Prostate gland (tissue), 2 donors: ENCODE data around the gene TP53BP1. TPM values are rescaled to one million over a fixed set of nuclear protein-coding genes. Genes with fewer than 3 reads are reported as not detected.

Experiments
- DNase-seq: peaks from one replicate; pipeline ENCODE4 v3.0.0-alpha.2; 2019; ENCODE audit warnings: low spot score
- H3K27ac ChIP-seq, 2 donors: fragments of 200-600 bp; sonication (generic); 2 replicates each; pipeline ENCODE4 v1.5.1; 2017 to 2019
- H3K27me3 ChIP-seq: fragments of 200-600 bp; sonication (generic); replicated peaks from 2 replicates; pipeline ENCODE4 v1.5.1; 2019; ENCODE audit not compliant: insufficient read depth
- H3K36me3 ChIP-seq, 2 donors: fragments of 200-600 bp; sonication (generic); 1 replicate in 1 of 2; 2 replicates in 1 of 2; pipeline versions ENCODE4 v1.5.1 to v1.8.1; 2017 to 2019
- H3K4me1 ChIP-seq: fragments of 200-600 bp; sonication (generic); replicated peaks from 2 replicates; pipeline ENCODE4 v1.5.1; 2019
- H3K4me3 ChIP-seq, 2 donors: fragments of 200-600 bp; sonication (generic); 2 replicates each; pipeline ENCODE4 v1.5.1; 2017 to 2019
- H3K9me3 ChIP-seq: fragments of 200-600 bp; sonication (generic); 2 replicates; pipeline ENCODE4 v1.5.1; 2017
- POLR2A ChIP-seq: fragments of 450-650 bp; IDR thresholded peaks from one replicate; pipeline ENCODE4 v1.6.1; 2016; ENCODE audit warnings: antibody characterized with exemption, mild to moderate bottlenecking
- POLR2AphosphoS5 ChIP-seq: sonication (generic); formaldehyde crosslinking; IDR thresholded peaks from one replicate; pipeline ENCODE4 v1.6.1; 2017; ENCODE audit warnings: antibody characterized with exemption
- WGBS: methylation state at CpG from one replicate; pipeline ENCODE4 v1.1.5; 2018; 5-methylcytosine and 5-hydroxymethylcytosine counted together
- intact Hi-C: fragments of 100-400 bp; cut with DNase I; formaldehyde crosslinking; loops from one replicate; pipeline ENCODE4 v1.14.2; 2022
- total RNA-seq, 2 donors: library from RNA; depleted of rRNA; stranded (reverse); fragments of >200 nt; gene quantifications; one replicate each; pipeline ENCODE4 v1.1.0, GENCODE V29; 2016
- TF ChIP-seq, protein P1 (sequence below), 4 experiments: fragments of 200-600 bp in 2 of 4; fragments of 450-650 bp in 2 of 4; sonication (generic) in 2 of 4; IDR thresholded peaks; 1 replicate in 3 of 4; 2 replicates in 1 of 4; pipeline ENCODE4 v1.5.1; 2016 to 2019; ENCODE audit warnings: antibody characterized with exemption in 4 of 4, mild to moderate bottlenecking in 2 of 4, moderate library complexity in 2 of 4

Gene TP53BP1
- total RNA-seq, 2 donors from 2014 or later: 36.3 to 73.6 TPM

DNA sequence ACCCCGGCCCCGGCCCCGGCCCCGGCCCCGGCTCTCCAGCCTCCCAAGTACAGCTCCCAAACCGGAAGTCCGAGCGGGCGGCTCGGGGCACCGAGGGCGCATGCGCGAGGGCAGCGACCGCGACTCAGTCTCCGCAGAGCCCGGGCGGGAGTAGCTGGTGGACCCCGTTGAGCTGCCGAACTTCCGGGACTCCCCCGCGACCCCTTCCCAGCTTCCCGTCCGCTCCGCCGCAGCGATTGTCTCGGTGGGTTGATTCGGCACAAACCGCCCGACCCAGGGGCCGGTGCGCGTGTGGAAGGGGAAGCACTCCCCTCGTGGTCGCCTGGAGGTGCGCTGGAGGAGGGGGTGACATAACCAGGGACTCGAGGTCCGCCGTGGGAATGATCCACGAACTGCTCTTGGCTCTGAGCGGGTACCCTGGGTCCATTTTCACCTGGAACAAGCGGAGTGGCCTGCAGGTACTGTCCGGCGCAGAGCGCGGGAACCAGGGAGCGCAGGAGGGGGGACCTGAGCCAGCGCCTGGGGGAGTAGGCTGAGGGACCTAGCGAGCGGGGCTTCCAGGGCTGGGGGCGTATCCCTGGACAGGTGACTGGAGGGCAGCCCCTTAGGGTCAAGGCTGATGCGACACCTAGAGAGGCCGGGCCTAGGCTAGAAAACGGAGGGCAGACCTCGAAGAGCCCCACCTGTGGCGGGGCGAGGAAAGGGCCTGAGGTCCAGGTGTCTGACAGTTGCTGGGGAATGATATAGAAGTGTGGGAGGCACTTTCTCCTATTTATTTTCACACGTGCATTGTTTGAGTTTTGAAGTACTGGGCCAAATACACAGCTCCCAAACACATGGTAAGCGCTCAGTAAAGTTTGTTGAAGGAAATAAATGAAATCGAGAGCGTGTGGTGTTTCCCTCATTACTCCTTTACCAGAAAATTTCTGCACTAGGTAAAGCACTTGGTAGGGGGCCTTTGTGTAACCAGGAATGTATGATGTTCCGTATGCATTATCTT, 121.7 kb downstream of the TP53BP1 start, which contains the start of the genes TUBGCP4 and ZSCAN29:
Gene TUBGCP4, plus strand, starts transcription at position 127 of the 1,000 bp plus-strand sequence. Its CDS starts 254 bp downstream, at position 381.
Gene ZSCAN29, minus strand, starts transcription at position 69 of the 1,000 bp plus-strand sequence. CDS start 1,130 bp downstream, outside the sequence.
- Histone ChIP-seq H3K9me3 (no peaks in the 10 kb centered on the region), H3K27me3 (no peaks in the 10 kb centered on the region), H3K4me1 (peaks cover 7% of the 10 kb centered on the region), H3K36me3 (peaks cover 0 to 5% of the 10 kb centered on the region in 2 donors), H3K27ac (peak within 1 kb of the TSS; percentile 57 to 69), H3K4me3 (peak within 1 kb of the TSS; percentile 67 to 70)
- TF ChIP-seq POLR2AphosphoS5 (peak; percentile 61), POLR2A (peak; percentile 16)
- TF ChIP-seq, protein P1, sequence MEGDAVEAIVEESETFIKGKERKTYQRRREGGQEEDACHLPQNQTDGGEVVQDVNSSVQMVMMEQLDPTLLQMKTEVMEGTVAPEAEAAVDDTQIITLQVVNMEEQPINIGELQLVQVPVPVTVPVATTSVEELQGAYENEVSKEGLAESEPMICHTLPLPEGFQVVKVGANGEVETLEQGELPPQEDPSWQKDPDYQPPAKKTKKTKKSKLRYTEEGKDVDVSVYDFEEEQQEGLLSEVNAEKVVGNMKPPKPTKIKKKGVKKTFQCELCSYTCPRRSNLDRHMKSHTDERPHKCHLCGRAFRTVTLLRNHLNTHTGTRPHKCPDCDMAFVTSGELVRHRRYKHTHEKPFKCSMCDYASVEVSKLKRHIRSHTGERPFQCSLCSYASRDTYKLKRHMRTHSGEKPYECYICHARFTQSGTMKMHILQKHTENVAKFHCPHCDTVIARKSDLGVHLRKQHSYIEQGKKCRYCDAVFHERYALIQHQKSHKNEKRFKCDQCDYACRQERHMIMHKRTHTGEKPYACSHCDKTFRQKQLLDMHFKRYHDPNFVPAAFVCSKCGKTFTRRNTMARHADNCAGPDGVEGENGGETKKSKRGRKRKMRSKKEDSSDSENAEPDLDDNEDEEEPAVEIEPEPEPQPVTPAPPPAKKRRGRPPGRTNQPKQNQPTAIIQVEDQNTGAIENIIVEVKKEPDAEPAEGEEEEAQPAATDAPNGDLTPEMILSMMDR (IDR thresholded peaks at IDR 0.05): peak in 2 of 4 experiments; percentile 10 to 24
- peak; percentile 65 for DNase-seq
- intact Hi-C loops: no loop called here
- 2% methylated on average over 63 of the region's 66 CpGs for WGBS

DNA sequence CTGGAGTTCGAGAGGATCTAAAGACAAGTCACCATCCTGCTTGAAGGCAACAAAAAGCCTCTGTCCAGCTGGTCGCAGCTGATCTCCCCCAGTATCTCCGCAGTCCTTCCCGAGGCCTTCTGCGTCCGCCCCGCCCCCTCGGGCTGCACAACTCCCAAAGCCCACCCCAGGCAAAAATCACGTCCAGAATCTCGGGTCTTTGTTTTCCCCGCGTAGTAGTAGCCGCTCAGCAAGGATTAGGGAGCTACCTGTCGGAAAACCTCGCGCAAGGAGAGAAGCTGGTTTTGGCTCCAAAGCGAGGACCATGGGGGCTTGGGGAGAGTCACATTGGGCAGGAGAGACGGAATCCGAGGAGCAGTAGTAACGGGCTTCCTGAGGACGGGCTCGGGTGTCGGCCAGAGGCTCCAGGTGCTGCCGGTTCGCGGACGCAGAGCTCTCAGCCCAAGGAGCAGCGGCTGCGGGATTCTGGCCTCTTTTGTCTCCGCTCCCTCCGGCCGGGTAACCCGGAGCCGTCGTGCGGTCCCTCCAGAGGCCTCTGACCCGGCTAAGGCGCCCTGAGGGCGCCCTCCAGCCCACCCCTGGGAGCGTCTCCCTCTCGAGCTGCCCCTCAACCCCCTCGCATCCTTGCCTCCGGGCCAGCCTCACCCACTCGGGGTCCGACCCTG, 122.5 kb downstream of the TP53BP1 start:
- Histone ChIP-seq H3K4me3 (peak overlapping the region; percentile 67 to 70), H3K27me3 (no peaks in the 10 kb centered on the region), H3K9me3 (no peaks in the 10 kb centered on the region), H3K36me3 (peaks cover 0 to 5% of the 10 kb centered on the region in 2 donors), H3K27ac (peak overlapping the region; percentile 57 to 69), H3K4me1 (peaks cover 7% of the 10 kb centered on the region)
- WGBS: under 1% methylated on average over 42 of the region's 45 CpGs
- TF ChIP-seq, protein P1 (IDR thresholded peaks at IDR 0.05): no peak
- TF ChIP-seq POLR2AphosphoS5: no peak
- no peak for TF ChIP-seq POLR2A
- no peak for DNase-seq
- intact Hi-C loops: no loop called here

DNA sequence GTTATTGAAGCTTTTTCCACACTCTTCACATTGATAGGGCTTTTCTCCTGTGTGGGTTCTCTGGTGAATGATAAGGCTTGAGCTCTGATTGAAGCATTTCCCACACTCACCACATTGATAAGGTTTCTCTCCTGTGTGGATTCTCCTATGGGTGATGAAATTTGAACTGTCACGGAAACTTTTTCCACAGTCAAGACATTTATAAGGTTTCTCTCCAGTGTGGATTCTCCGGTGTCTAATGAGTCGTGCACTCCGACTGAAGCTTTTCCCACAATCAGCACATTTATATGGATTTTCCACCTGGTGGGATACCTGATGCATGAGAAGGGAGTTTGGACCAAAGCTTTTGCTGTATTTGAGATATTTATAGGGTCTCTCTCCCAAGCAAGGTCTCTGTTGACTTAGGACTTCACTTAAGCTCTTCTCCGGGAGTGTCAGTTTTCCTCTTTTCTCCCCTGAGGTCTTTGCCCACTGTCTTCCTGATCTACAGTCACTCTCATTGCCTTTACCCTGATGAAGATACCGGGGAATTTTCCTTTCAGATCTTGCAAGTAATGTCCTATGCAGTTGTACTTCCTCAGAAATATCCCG, 131.5 kb downstream of the TP53BP1 start:
- Histone ChIP-seq H3K4me3 (no peak overlapping the region), H3K36me3 (peaks cover 16 to 28% of the 10 kb centered on the region in 2 donors), H3K9me3 (no peaks in the 10 kb centered on the region), H3K4me1 (no peaks in the 10 kb centered on the region), H3K27me3 (no peaks in the 10 kb centered on the region), H3K27ac (no peak overlapping the region)
- TF ChIP-seq, protein P1 (IDR thresholded peaks at IDR 0.05): no peak
- TF ChIP-seq POLR2AphosphoS5 (no peak), POLR2A (no peak)
- WGBS: 97% methylated on average over 7 of the region's 7 CpGs
- DNase-seq: no peak
- intact Hi-C loops: no loop called here

DNA sequence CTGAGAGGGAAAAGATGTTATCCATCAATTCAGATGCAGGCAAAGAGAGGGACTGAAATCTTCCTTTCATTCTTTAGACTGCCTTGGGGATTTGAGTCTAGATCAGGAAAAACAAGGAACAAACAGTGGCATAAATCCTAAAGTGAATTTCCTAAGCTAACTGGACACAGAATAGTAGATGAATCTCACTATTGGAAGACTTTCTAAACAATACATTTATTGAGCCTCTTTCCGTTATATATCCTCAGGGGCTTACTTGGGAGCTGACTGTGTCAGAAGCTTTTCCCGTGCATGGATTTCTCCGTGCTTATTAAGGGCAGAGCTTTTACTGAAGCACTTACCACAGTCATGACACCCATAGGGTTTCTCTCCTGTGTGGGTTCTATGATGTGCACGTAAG, 132.1 kb downstream of the TP53BP1 start:
- DNase-seq: no peak
- Histone ChIP-seq H3K9me3 (no peaks in the 10 kb centered on the region), H3K36me3 (peaks cover 16 to 26% of the 10 kb centered on the region in 2 donors), H3K27ac (no peak overlapping the region), H3K4me1 (no peaks in the 10 kb centered on the region), H3K4me3 (no peak overlapping the region), H3K27me3 (no peaks in the 10 kb centered on the region)
- intact Hi-C loops: no loop called here
- TF ChIP-seq POLR2A: no peak
- TF ChIP-seq, protein P1 (IDR thresholded peaks at IDR 0.05): no peak
- TF ChIP-seq POLR2AphosphoS5: no peak
- WGBS: 100% methylated on average over 4 of the region's 4 CpGs

Other genes with a start within 250 kb of the TP53BP1 start
- gene TGM5, start 226.2 kb downstream of the TP53BP1 start, total RNA-seq: 10 to 100 TPM in 1 of 2 donors, 1 to 10 TPM in 1; 1.6 to 11.3 TPM
- gene TGM7, start 190.9 kb downstream of the TP53BP1 start, total RNA-seq: 1 to 10 TPM in 1 of 2 donors, not detected in 1; 2.7 TPM
- 1 to 10 TPM; 6.8 to 7.4 TPM for gene LCMT2, start 162.6 kb downstream of the TP53BP1 start, total RNA-seq
- 10 to 100 TPM; 18.3 to 26.2 TPM for gene ZSCAN29, start 122.1 kb downstream of the TP53BP1 start, total RNA-seq
- gene TUBGCP4, start 122.1 kb downstream of the TP53BP1 start, total RNA-seq: 10 to 100 TPM; 13.5 to 13.8 TPM
- gene MAP1A, start 24.5 kb upstream of the TP53BP1 start, total RNA-seq: 10 to 100 TPM in 1 of 2 donors, 1 to 10 TPM in 1; 6.2 to 21.9 TPM
- gene PPIP5K1, start 97.1 kb upstream of the TP53BP1 start, total RNA-seq: 10 to 100 TPM; 19.0 to 58.4 TPM
- 10 to 100 TPM in 1 of 2 donors, 1 to 10 TPM in 1; 3.5 to 18.9 TPM for gene CKMT1B, start 100.9 kb upstream of the TP53BP1 start, total RNA-seq
- gene STRC, start 125.6 kb upstream of the TP53BP1 start, total RNA-seq: 1 to 10 TPM; 1.3 to 3.5 TPM
- 10 to 100 TPM in 1 of 2 donors, 1 to 10 TPM in 1; 3.5 to 10.1 TPM for gene CATSPER2, start 155.7 kb upstream of the TP53BP1 start, total RNA-seq
- gene CKMT1A, start 200.7 kb upstream of the TP53BP1 start, total RNA-seq: 1 to 10 TPM; 4.6 to 4.8 TPM